T-helper 2 cell (primary cell): ENCODE results near the gene ADO.

ENCODE experiments used
- DNase-seq, 5 experiments: peaks; one replicate each; pipeline versions ENCODE4 v3.0.0 to v3.0.0-alpha.2; 2012 to 2022

ADO gene

GRCh38 chr10:62818426-62819011, 14.0 kb downstream of the ADO start:
- DNase-seq, result peak; percentile 13 to 59 (median 27)

GRCh38 chr10:62819141-62819920, 14.8 kb downstream of the ADO start:
- DNase-seq, result no peak

- no peak for DNase-seq
These were observed 16.1 kb downstream of the ADO start for GRCh38 chr10:62820586-62820985.

GRCh38 chr10:62826273-62826672, 21.8 kb downstream of the ADO start:
- DNase-seq, result no peak

GRCh38 chr10:62829622-62830021, 25.1 kb downstream of the ADO start:
- no peak for DNase-seq

GRCh38 chr10:62830679-62831078, 26.2 kb downstream of the ADO start:
- DNase-seq, result no peak

DNA sequence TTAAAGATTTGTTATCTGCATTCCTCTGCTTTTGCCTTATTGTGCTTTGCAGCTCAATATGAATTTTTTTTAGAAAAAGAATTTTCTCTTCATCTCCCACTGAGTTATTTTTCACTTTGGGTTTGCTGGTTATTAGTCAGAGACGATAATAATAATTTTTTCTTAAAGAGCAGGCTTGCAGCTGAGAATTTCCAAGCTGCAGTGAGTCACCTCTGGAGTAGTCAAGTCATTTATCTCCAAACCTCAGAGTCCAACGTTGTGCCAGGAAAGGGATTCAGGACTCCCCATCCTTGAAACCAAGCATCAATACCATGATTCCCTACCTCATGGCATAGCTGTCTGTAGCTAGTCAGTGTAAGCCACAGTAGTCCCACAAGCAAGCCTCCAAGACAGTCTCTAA, 26.8 kb downstream of the ADO start:
- DNase-seq, result no peak

DNA sequence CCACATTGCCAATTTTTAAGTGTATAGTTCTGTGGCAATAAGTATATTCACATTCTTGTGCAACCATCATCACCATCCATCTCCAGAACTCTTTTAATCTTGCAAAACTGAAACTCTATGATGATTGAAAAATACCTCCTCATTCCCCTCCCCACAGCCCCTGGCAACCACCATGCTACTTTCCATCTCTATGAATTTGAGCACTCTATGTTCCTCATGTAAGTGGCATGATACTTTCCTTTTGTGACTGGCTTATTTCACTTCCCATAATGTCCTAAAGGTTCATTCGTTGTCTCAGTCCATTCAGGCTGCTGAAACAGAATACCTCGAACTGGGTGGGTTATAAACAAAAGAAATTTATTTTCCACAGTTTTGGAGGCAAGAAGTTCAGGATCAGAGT, 35.1 kb downstream of the ADO start:
- DNase-seq, result no peak

- DNase-seq, result no peak
These were observed 38.5 kb downstream of the ADO start for GRCh38 chr10:62842983-62843382.

DNA sequence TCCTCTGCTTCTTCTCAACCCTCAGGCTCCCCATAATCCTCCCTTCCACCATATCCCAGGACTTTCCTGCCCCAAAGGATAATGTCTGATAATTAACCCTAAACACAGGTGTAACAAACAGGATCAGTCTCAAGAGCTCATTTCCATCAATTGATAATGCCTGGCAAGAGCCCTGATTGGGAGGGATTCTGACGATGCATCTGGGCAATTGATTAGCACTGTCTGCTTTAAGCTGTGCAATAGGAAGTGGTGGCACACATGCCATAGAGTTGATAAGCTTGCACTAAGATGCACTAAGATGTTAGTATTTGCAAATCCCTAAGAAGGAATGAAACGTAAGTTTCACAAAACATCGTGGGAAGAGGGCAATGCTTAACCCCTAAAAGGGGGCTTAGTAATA, 39.1 kb downstream of the ADO start:
- DNase-seq, result peak in 1 of 5 experiments; percentile 43

DNA sequence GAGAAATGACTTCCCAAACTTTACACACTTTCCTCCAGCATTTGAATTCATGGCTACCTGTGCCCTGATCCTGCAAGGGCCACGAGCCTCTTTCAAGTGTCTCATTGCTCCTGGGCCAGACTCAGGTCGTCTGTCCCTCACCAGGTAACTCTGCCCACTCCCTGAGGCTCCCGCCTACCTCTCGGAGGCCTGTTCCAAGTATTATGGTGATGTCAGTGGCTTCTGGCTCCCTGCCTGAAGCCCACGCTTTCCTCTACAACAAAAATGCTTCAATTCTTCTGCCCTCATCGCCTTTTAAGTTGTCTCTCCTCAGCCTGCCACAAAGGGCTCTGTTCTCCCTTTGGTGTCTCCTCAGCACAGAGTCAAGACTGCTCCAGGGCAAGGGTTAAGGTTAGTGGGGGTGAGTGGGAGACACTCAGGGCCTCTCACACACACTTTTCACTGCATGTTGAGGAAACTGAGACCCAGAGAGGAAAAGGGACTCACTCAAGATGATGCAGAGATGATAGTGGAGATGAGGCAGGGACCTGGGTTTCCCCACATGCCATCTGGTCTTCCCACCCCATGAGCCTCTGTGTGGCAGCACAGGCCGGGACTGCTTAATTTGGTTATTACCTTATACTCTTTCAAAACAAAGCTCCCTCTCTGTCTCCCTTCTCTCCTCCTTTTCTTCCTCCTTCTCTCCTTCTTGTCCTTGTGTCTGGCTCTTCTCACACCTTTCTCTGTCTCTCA, 39.9 kb downstream of the ADO start:
- no peak for DNase-seq

DNA sequence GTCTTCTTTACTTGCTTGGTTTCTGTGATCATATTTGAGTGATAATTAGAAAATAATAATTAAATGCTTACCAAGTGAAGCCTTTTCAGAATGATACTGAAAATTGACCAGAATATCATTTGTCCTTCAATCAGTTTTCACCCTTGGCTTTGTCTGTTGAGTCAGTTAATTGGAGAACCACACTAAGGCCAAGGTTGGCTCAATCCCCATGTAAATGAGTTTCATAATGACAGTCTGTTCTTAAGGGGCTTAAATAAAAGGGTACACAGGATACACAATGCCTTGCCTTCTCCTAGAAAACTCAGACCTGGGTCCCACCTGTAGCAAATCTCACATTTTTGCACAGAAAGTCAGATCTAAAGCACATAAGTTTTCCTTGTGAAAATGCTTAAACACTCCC, 42.9 kb downstream of the ADO start:
- no peak for DNase-seq

DNA sequence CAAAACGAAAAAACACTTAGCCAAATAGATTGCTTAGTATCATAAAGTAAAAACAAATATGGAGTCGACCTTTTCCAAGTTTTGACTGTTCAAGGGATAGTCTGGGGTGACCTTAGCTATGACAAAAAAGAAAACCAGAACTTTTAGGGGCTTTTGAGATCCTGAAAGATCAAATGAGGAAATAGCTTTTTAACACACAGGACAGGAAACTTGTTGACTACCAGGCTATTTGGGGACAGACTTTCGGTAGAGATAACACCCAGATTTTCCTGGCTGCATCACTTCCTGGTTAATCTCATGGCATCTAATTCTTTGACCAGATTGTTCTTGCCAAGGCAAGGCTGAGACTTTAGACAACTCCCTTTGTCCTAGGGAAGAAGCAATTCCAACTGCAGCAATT, 46.1 kb downstream of the ADO start:
- DNase-seq, result no peak

DNA sequence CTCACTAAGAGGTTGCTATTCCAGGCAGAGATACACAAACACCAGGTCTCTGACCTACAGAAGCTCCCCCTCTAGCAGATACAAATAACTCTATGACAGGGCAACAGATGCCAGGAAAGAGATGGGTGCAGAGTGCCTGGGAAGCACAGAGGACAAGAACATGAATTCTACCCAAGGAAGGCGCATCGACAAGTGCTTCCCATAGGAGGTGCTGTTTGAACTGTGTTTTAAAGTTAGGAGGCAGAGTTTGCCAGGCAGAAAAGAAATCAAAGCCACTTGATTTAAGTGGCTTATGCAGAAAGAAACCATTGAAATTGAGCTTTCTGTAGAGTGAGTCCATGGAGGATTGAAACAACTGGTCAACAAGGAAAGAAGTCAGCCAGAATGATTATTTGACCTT, 46.9 kb downstream of the ADO start:
- peak in 1 of 5 experiments; percentile 59 for DNase-seq

- peak in 2 of 5 experiments; percentile 57 to 88 for DNase-seq
These were observed 48.6 kb downstream of the ADO start for GRCh38 chr10:62852961-62853702.

GRCh38 chr10:62853710-62854109, 49.2 kb downstream of the ADO start:
- DNase-seq, result peak in 2 of 5 experiments; percentile 16 to 74

- DNase-seq, result peak in 2 of 5 experiments; percentile 53 to 97
These were observed 51.5 kb downstream of the ADO start for GRCh38 chr10:62856021-62856420.
